Ishikawa (cell line): ENCODE data around the gene B4GALT2.

Experiments
- CEBPB ChIP-seq: IDR thresholded peaks from 2 replicates; pipeline ENCODE4 v1.6.1; 2012
- CREB1 ChIP-seq: IDR thresholded peaks from 2 replicates; pipeline ENCODE4 v1.6.1; 2012; ENCODE audit warnings: low read depth
- EGR1 ChIP-seq: IDR thresholded peaks from 2 replicates; pipeline ENCODE4 v1.6.1; 2012
- EP300 ChIP-seq: IDR thresholded peaks from 2 replicates; pipeline ENCODE4 v1.6.1; 2012; ENCODE audit warnings: borderline replicate concordance
- FOXM1 ChIP-seq: IDR thresholded peaks from 2 replicates; pipeline ENCODE4 v1.6.1; 2012; ENCODE audit warnings: low read depth, borderline replicate concordance
- NFIC ChIP-seq: IDR thresholded peaks from 2 replicates; pipeline ENCODE4 v1.6.1; 2012
- RAD21 ChIP-seq: IDR thresholded peaks from 2 replicates; pipeline ENCODE4 v1.6.1; 2012; ENCODE audit warnings: low read depth
- TAF1 ChIP-seq: IDR thresholded peaks from 2 replicates; pipeline ENCODE4 v1.6.1; 2012; ENCODE audit warnings: low read depth, mild to moderate bottlenecking
- TCF12 ChIP-seq: IDR thresholded peaks from 2 replicates; pipeline ENCODE4 v1.6.1; 2012; ENCODE audit warnings: low read depth
- TEAD4 ChIP-seq: IDR thresholded peaks from 2 replicates; pipeline ENCODE4 v1.6.1; 2012
- YY1 ChIP-seq: IDR thresholded peaks from 2 replicates; pipeline ENCODE4 v1.6.1; 2012; ENCODE audit warnings: low read depth
- ZBTB7A ChIP-seq: IDR thresholded peaks from 2 replicates; pipeline ENCODE4 v1.6.1; 2012; ENCODE audit warnings: low read depth
- TF ChIP-seq, protein P1 (sequence below): IDR thresholded peaks from 2 replicates; pipeline ENCODE4 v1.6.1; 2012
- TF ChIP-seq, protein P2 (sequence below): IDR thresholded peaks from 2 replicates; pipeline ENCODE4 v1.6.1; 2012; ENCODE audit warnings: low read depth, mild to moderate bottlenecking
- TF ChIP-seq, protein P3 (sequence below): IDR thresholded peaks from 2 replicates; pipeline ENCODE4 v1.6.1; 2012

The B4GALT2 gene

DNA sequence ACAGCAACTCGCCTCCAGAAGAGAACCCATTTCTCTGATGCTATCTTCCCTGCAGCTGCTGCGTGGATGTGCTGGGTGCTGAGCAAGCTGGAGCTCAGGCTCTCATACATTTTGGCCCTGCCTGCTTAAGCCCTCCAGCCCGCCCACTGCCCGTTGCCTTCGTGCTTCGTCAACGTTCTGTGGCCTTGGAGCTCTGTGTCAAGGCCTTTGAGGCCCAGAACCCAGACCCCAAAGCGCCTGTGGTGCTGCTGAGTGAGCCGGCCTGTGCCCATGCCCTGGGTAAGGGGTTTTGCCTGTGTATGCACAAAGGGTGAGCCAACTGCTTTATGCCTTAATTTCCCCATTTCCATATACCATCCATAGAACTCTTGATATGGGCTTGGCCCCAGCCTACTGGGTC, 8.1 kb upstream of the B4GALT2 start:
- TF ChIP-seq, protein P1, sequence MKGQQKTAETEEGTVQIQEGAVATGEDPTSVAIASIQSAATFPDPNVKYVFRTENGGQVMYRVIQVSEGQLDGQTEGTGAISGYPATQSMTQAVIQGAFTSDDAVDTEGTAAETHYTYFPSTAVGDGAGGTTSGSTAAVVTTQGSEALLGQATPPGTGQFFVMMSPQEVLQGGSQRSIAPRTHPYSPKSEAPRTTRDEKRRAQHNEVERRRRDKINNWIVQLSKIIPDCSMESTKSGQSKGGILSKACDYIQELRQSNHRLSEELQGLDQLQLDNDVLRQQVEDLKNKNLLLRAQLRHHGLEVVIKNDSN: no peak
- TF ChIP-seq FOXM1 (no peak), TCF12 (no peak), ZBTB7A (no peak), TAF1 (no peak), NFIC (no peak), RAD21 (no peak), TEAD4 (no peak), EP300 (no peak), EGR1 (no peak), YY1 (no peak), CREB1 (no peak), CEBPB (no peak)
- TF ChIP-seq, protein P2, sequence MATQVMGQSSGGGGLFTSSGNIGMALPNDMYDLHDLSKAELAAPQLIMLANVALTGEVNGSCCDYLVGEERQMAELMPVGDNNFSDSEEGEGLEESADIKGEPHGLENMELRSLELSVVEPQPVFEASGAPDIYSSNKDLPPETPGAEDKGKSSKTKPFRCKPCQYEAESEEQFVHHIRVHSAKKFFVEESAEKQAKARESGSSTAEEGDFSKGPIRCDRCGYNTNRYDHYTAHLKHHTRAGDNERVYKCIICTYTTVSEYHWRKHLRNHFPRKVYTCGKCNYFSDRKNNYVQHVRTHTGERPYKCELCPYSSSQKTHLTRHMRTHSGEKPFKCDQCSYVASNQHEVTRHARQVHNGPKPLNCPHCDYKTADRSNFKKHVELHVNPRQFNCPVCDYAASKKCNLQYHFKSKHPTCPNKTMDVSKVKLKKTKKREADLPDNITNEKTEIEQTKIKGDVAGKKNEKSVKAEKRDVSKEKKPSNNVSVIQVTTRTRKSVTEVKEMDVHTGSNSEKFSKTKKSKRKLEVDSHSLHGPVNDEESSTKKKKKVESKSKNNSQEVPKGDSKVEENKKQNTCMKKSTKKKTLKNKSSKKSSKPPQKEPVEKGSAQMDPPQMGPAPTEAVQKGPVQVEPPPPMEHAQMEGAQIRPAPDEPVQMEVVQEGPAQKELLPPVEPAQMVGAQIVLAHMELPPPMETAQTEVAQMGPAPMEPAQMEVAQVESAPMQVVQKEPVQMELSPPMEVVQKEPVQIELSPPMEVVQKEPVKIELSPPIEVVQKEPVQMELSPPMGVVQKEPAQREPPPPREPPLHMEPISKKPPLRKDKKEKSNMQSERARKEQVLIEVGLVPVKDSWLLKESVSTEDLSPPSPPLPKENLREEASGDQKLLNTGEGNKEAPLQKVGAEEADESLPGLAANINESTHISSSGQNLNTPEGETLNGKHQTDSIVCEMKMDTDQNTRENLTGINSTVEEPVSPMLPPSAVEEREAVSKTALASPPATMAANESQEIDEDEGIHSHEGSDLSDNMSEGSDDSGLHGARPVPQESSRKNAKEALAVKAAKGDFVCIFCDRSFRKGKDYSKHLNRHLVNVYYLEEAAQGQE: no peak
- TF ChIP-seq, protein P3, sequence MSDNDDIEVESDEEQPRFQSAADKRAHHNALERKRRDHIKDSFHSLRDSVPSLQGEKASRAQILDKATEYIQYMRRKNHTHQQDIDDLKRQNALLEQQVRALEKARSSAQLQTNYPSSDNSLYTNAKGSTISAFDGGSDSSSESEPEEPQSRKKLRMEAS: no peak

DNA sequence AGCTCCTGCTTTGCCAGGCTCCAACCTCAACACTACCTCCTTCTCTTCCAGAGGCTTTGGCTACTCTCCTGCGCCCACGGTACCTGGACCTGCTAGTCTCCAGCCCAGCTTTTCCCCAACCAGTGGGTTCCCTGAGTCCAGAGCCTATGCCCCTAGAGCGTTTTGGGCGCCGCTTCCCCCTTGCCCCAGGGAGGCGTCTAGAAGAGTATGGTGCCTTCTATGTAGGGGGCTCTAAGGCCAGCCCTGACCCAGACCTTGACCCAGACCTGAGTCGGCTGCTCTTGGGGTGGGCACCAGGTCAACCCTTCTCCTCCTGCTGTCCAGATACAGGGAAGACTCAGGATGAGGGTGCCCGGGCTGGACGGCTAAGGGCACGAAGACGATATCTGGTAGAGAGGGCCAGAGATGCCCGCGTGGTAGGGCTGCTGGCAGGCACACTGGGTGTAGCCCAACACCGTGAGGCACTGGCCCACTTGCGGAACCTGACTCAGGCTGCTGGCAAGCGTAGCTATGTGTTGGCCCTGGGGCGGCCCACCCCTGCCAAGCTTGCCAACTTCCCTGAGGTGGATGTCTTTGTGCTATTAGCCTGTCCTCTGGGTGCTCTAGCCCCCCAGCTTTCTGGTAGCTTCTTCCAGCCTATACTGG, 7.6 kb upstream of the B4GALT2 start:
- no peak for TF ChIP-seq TCF12
- TF ChIP-seq EGR1: no peak
- TF ChIP-seq, protein P2: no peak

DNA sequence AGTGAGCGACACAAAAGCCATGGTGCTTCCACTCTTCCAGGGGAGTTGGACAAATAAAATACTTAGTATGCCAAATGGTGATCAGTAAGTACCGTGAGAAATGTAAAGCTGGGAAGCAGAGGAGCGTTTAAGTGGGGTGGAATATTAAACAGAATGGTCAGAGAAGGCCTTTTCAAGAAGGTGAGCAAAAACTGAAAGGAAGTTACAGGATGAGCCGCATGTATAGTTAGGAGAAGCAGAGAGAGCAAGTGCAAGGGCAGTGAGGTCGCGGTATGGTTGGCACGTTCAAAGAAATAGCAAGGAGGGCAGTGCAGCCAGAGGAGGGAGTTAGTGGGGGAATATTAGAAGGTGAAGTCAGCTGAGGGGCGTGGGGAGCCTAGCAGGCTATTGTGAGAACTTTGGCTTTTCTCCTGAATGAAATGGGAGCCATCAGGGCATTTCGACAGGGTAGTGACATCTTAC, 5.0 kb upstream of the B4GALT2 start:
- TF ChIP-seq TEAD4 (no peak), FOXM1 (no peak)

DNA sequence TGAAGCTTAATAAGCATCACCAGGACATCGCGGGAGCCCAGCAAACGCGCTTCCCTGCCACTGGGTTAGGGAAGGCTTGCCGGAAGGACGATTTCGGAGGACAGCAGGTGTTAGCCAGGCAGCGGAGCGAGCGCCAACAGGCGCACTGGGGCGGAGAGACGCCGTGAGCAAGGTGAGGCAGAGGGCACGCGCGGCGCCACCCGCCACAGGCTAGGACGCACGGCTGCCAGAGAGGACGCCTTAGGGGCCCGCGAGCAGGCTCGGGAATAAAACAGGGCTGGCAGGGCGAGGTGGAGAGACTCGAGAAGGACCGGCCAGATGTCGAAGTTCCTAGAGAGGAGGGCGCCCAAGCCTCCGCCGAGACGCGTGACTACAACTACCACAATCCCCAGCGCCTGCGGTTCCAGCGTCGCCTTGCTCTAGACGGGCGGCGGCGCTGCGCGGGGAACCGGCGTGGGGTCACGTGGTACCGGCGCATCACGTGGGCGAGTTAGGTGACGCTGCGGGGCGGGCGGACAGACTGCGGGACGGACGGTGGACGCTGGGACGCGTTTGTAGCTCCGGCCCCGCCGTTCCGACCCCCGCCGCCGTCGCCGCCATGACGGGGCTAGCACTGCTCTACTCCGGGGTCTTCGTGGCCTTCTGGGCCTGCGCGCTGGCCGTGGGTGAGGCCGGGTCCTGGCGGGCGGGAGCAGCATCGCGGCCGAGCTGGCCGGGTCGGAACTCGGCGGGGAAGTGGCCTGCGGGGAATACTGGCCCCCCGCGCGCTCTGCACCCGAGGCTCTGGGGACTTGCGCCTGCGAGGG, 4.4 kb upstream of the B4GALT2 start, which contains the start of gene ATP6V0B:
Gene ATP6V0B, plus strand, starts transcription at position 518 of the 806 bp plus-strand sequence. Its CDS starts 81 bp downstream, at position 599.
- no peak for TF ChIP-seq CEBPB
- TF ChIP-seq, protein P1: peak; percentile 100
- TF ChIP-seq YY1: peak; percentile 69; the same call in 1 of the 2 replicates
- no peak for TF ChIP-seq FOXM1
- TF ChIP-seq, protein P2: no peak
- peak; percentile 50; the same call in 1 of the 2 replicates for TF ChIP-seq ZBTB7A
- TF ChIP-seq EP300: no peak
- TF ChIP-seq TEAD4: 0 out of 2 replicates have a peak, but pooled peaks have one; percentile 3
- TF ChIP-seq, protein P3: peak; percentile 63; the same call in 1 of the 2 replicates
- 0 out of 2 replicates have a peak, but pooled peaks have one; percentile 4 for TF ChIP-seq EGR1
- peak; percentile 60; the same call in 1 of the 2 replicates for TF ChIP-seq CREB1
- TF ChIP-seq NFIC: no peak
- TF ChIP-seq RAD21: no peak
- peak; percentile 63 for TF ChIP-seq TAF1
- TF ChIP-seq TCF12: peak; percentile 56; the same call in 1 of the 2 replicates
